NCI-H2227 (cell line): ENCODE measurements around the gene GALK2.
"Not testable (repeated sequence)": the region's sequence is repeated elsewhere in the genome, so short reads cannot be mapped to it uniquely, and the experiment has no call there.

ENCODE experiments used
- DNase-seq: peaks from one replicate; lab custom pipeline; 2025; ENCODE audit not compliant: unreplicated experiment; lab: John Stamatoyannopoulos, UW

The GALK2 gene

GRCh38 chr15:49328941-49329340 is 158.9 kb downstream of the GALK2 start:
- no peak for DNase-seq

GRCh38 chr15:49330166-49330565 is 160.1 kb downstream of the GALK2 start:
- DNase-seq: no peak

- no peak for DNase-seq
Measured at GRCh38 chr15:49331442-49331841, 161.4 kb downstream of the GALK2 start.

DNA sequence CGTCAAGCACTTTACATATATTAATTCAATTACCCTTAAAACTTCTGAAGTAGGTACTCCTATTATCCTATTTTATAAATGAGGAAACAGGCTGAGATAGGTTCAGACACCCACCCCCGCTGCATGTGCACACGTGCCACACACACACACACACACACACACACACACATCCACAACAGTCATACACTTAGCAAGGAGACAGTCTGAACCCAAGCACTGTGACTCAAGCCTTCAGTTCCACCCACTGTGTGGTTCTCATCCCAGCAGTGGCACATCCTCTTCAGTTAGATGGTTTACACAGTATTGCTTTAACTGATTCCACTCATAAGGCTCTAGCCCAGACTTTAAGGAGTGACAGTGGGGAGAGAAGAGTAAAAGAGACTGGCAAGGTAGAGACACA is 161.9 kb downstream of the GALK2 start:
- no peak for DNase-seq

- DNase-seq: no peak
Measured at GRCh38 chr15:49339656-49340055, 169.6 kb downstream of the GALK2 start.

DNA sequence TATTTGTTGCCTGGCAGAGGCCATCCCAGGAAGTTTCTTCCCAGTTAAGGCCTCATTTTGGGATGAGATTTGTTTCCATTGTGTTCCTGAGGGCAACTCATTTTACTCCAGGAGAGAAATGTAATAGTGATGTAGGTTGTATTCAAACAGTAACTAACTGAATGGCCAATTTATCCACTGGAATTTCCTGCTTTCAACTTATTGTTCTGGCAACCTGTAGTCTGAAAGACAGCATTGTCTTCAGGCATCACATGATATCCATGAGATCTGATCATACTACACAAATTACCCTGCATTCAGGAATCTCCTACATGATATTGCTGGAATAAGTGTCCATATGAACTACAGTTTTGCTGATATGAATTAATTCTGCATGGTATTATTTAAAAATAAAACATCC is 173.5 kb downstream of the GALK2 start:
- no peak for DNase-seq

DNA sequence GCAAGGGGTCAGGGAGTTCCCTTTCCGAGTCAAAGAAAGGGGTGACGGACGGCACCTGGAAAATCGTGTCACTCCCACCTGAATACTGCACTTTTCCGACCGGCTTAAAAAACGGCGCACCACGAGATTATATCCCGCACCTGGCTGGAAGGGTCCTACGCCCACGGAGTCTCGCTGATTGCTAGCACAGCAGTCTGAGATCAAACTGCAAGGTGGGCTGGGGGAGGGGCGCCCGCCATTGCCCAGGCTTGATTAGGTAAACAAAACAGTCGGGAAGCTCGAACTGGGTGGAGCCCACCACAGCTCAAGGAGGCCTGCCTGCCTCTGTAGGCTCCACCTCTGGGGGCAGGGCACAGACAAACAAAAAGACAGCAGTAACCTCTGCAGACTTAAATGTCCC is 184.4 kb downstream of the GALK2 start:
- DNase-seq: not testable (repeated sequence)

GRCh38 chr15:49361370-49361769 is 191.3 kb downstream of the GALK2 start:
- DNase-seq: no peak

- no peak for DNase-seq
Measured at GRCh38 chr15:49366496-49366895, 196.4 kb downstream of the GALK2 start.

DNA sequence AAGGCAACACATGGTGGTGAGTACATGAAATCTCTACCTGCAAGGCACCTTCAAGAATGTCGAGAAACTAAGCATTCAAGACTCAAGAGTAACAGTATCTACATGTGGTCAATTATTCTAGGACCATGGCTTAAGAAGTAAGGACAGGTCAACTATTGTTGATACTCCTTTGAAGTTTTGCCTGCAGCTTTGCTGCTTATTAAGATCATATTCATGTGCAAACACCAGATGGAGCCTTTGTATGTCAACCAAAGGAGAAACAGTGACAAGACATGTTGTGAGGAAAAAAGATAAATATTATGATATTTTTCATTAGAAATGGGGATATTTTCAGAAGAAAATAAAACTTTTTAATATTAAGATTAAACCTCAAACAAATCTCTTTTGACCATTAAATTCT is 200.7 kb downstream of the GALK2 start:
- no peak for DNase-seq

GRCh38 chr15:49372366-49372765 is 202.3 kb downstream of the GALK2 start:
- DNase-seq: no peak

GRCh38 chr15:49379996-49380395 is 209.9 kb downstream of the GALK2 start:
- no peak for DNase-seq

DNA sequence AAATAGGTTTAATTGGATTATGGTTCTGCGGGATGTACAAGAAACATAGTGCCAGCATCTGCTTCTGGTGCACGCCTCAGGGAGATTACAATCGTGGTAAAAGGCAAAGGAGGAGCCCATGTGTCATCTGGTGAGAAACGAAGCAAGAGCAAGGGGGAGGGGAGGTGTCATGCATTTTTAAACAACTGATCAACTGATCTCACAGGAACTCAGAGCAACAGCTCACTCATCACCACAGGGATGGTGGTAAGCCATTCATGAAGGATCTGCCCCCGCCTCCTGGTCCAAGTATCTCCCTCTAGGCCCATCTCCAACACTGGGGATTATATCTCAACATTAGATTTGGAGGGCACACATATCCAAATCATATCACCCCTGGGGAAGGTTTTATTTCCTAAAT is 210.9 kb downstream of the GALK2 start:
- DNase-seq: no peak
